ENCODE measurements around the gene CES2.
A peak's percentile ranks its signal among the peaks of the same experiment; 100 is the strongest.

The CES2 gene

GRCh38 chr16:66917741-66918140 lies 17.6 kb upstream of the CES2 start:
- H3K27me3 Mint-ChIP-seq: peaks cover 11% of the 10 kb centered on the region
- H3K36me3 Mint-ChIP-seq (ENCODE audit: insufficient read depth): no peaks in the 10 kb centered on the region
- no peaks in the 10 kb centered on the region for H3K9me3 Mint-ChIP-seq
- no peaks in the 10 kb centered on the region for H3K4me1 Mint-ChIP-seq
- no peak for DNase-seq (ENCODE audit: low spot score in 2 of 2)
- no peak overlapping the region for H3K27ac Mint-ChIP-seq (ENCODE audit: low read depth)
- H3K4me3 Mint-ChIP-seq: no peak overlapping the region
- ATAC-seq (replicated peaks; ENCODE audit: extremely low read depth, poor library complexity, severe bottlenecking): no peak

- Mint-ChIP-seq H3K27me3 (peaks cover 17% of the 10 kb centered on the region), H3K36me3 (ENCODE audit: insufficient read depth) (no peaks in the 10 kb centered on the region), H3K9me3 (no peaks in the 10 kb centered on the region), H3K27ac (ENCODE audit: low read depth) (no peak overlapping the region), H3K4me3 (no peak overlapping the region), H3K4me1 (no peaks in the 10 kb centered on the region)
- ATAC-seq (replicated peaks; ENCODE audit: extremely low read depth, poor library complexity, severe bottlenecking) (no peak), DNase-seq (ENCODE audit: low spot score in 2 of 2) (no peak)
Measured at GRCh38 chr16:66918355-66918754, 17.0 kb upstream of the CES2 start.

- no peak for ATAC-seq (replicated peaks; ENCODE audit: extremely low read depth, poor library complexity, severe bottlenecking)
- peaks cover 23% of the 10 kb centered on the region for H3K27me3 Mint-ChIP-seq
- DNase-seq (ENCODE audit: low spot score in 2 of 2): no peak
- no peak within 1 kb of the TSS for H3K27ac Mint-ChIP-seq (ENCODE audit: low read depth)
- peaks cover 4% of the 10 kb centered on the region for H3K4me1 Mint-ChIP-seq
- H3K36me3 Mint-ChIP-seq (ENCODE audit: insufficient read depth): no peaks in the 10 kb centered on the region
- H3K9me3 Mint-ChIP-seq: no peaks in the 10 kb centered on the region
- no peak within 1 kb of the TSS for H3K4me3 Mint-ChIP-seq
Measured at GRCh38 chr16:66918803-66919568, 16.3 kb upstream of the CES2 start, which contains the start of gene CDH16. TSS of gene CDH16 (minus strand) at chr16:66918885. CDS start at chr16:66918065, 820 bp downstream.

GRCh38 chr16:66919569-66920298 lies 15.6 kb upstream of the CES2 start:
- peaks cover 31% of the 10 kb centered on the region for H3K27me3 Mint-ChIP-seq

GRCh38 chr16:66920299-66920590 lies 15.1 kb upstream of the CES2 start:
- Mint-ChIP-seq H3K9me3 (no peaks in the 10 kb centered on the region), H3K4me3 (no peak overlapping the region), H3K27me3 (peaks cover 36% of the 10 kb centered on the region), H3K27ac (ENCODE audit: low read depth) (no peak overlapping the region), H3K36me3 (ENCODE audit: insufficient read depth) (no peaks in the 10 kb centered on the region), H3K4me1 (peaks cover 6% of the 10 kb centered on the region)
- ATAC-seq (replicated peaks; ENCODE audit: extremely low read depth, poor library complexity, severe bottlenecking) (no peak), DNase-seq (ENCODE audit: low spot score in 2 of 2) (no peak)

More at GRCh38 chr16:66919569-66920298, 15.6 kb upstream of the CES2 start:
- no peak overlapping the region for H3K4me3 Mint-ChIP-seq
- H3K9me3 Mint-ChIP-seq: no peaks in the 10 kb centered on the region
- DNase-seq (ENCODE audit: low spot score in 2 of 2): no peak
- no peak for ATAC-seq (replicated peaks; ENCODE audit: extremely low read depth, poor library complexity, severe bottlenecking)
- H3K36me3 Mint-ChIP-seq (ENCODE audit: insufficient read depth): no peaks in the 10 kb centered on the region
- H3K4me1 Mint-ChIP-seq: peaks cover 5% of the 10 kb centered on the region
- no peak overlapping the region for H3K27ac Mint-ChIP-seq (ENCODE audit: low read depth)

- no peak overlapping the region for H3K4me3 Mint-ChIP-seq
- H3K27me3 Mint-ChIP-seq: peaks cover 44% of the 10 kb centered on the region
Measured at GRCh38 chr16:66920924-66921680, 14.2 kb upstream of the CES2 start.

GRCh38 chr16:66921729-66922450 lies 13.4 kb upstream of the CES2 start:
- no peaks in the 10 kb centered on the region for H3K36me3 Mint-ChIP-seq (ENCODE audit: insufficient read depth)
- peaks cover 51% of the 10 kb centered on the region for H3K27me3 Mint-ChIP-seq
- no peak overlapping the region for H3K27ac Mint-ChIP-seq (ENCODE audit: low read depth)
- H3K4me1 Mint-ChIP-seq: peaks cover 12% of the 10 kb centered on the region
- no peaks in the 10 kb centered on the region for H3K9me3 Mint-ChIP-seq
- ATAC-seq (replicated peaks; ENCODE audit: extremely low read depth, poor library complexity, severe bottlenecking): no peak
- no peak overlapping the region for H3K4me3 Mint-ChIP-seq
- no peak for DNase-seq (ENCODE audit: low spot score in 2 of 2)

More at GRCh38 chr16:66920924-66921680, 14.2 kb upstream of the CES2 start:
- Mint-ChIP-seq H3K4me1 (peaks cover 12% of the 10 kb centered on the region), H3K27ac (ENCODE audit: low read depth) (no peak overlapping the region), H3K36me3 (ENCODE audit: insufficient read depth) (no peaks in the 10 kb centered on the region), H3K9me3 (no peaks in the 10 kb centered on the region)
- no peak for ATAC-seq (replicated peaks; ENCODE audit: extremely low read depth, poor library complexity, severe bottlenecking)
- DNase-seq (ENCODE audit: low spot score in 2 of 2): no peak

- H3K4me3 Mint-ChIP-seq: no peak overlapping the region
- no peak overlapping the region for H3K27ac Mint-ChIP-seq (ENCODE audit: low read depth)
- ATAC-seq (replicated peaks; ENCODE audit: extremely low read depth, poor library complexity, severe bottlenecking): no peak
- peaks cover 12% of the 10 kb centered on the region for H3K4me1 Mint-ChIP-seq
- H3K36me3 Mint-ChIP-seq (ENCODE audit: insufficient read depth): no peaks in the 10 kb centered on the region
- no peaks in the 10 kb centered on the region for H3K9me3 Mint-ChIP-seq
- H3K27me3 Mint-ChIP-seq: peaks cover 51% of the 10 kb centered on the region
- DNase-seq (ENCODE audit: low spot score in 2 of 2): no peak
Measured at GRCh38 chr16:66923247-66923731, 12.0 kb upstream of the CES2 start.

GRCh38 chr16:66923866-66924265 lies 11.4 kb upstream of the CES2 start:
- H3K9me3 Mint-ChIP-seq: no peaks in the 10 kb centered on the region
- H3K27me3 Mint-ChIP-seq: peaks cover 51% of the 10 kb centered on the region
- H3K27ac Mint-ChIP-seq (ENCODE audit: low read depth): no peak overlapping the region
- H3K4me1 Mint-ChIP-seq: peaks cover 12% of the 10 kb centered on the region
- ATAC-seq (replicated peaks; ENCODE audit: extremely low read depth, poor library complexity, severe bottlenecking) (no peak), DNase-seq (ENCODE audit: low spot score in 2 of 2) (no peak)
- no peak overlapping the region for H3K4me3 Mint-ChIP-seq
- no peaks in the 10 kb centered on the region for H3K36me3 Mint-ChIP-seq (ENCODE audit: insufficient read depth)

- Mint-ChIP-seq H3K9me3 (no peaks in the 10 kb centered on the region), H3K36me3 (ENCODE audit: insufficient read depth) (no peaks in the 10 kb centered on the region), H3K4me1 (peaks cover 12% of the 10 kb centered on the region), H3K4me3 (peak overlapping the region; percentile 73), H3K27ac (ENCODE audit: low read depth) (no peak overlapping the region), H3K27me3 (peaks cover 51% of the 10 kb centered on the region)
- peak; percentile 67 for ATAC-seq (replicated peaks; ENCODE audit: extremely low read depth, poor library complexity, severe bottlenecking)
- DNase-seq (ENCODE audit: low spot score in 2 of 2): peak in 1 of 2 donors; percentile 13
Measured at GRCh38 chr16:66924527-66925321, 10.6 kb upstream of the CES2 start.

- Mint-ChIP-seq H3K36me3 (ENCODE audit: insufficient read depth) (no peaks in the 10 kb centered on the region), H3K27ac (ENCODE audit: low read depth) (no peak within 1 kb of the TSS), H3K9me3 (no peaks in the 10 kb centered on the region), H3K27me3 (peaks cover 51% of the 10 kb centered on the region), H3K4me3 (peak within 1 kb of the TSS; percentile 73), H3K4me1 (peaks cover 12% of the 10 kb centered on the region)
- DNase-seq (ENCODE audit: low spot score in 2 of 2): no peak
- ATAC-seq (replicated peaks; ENCODE audit: extremely low read depth, poor library complexity, severe bottlenecking): no peak
Measured at GRCh38 chr16:66925322-66925840, 9.9 kb upstream of the CES2 start, which contains the start of gene RRAD. TSS of gene RRAD (minus strand) at chr16:66925535. CDS start at chr16:66925179, 356 bp downstream.
